Lung (tissue), 12 donors: Measurements from ENCODE around the gene ZNF41. TPM values are rescaled to one million over a fixed set of nuclear protein-coding genes. Genes with fewer than 3 reads are reported as not detected.

Experiments used
- ATAC-seq: fragments of 200-7000 bp; cut with Tn5 transposase; one replicate; pipeline ENCODE4 v1.9.1; 2020; ENCODE audit warnings: moderate number of reproducible peaks; ENCODE audit not compliant: insufficient read depth, low FRiP score
- DNase-seq, 3 donors: peaks; one replicate each; pipeline ENCODE4 v3.0.0-alpha.2; 2013 to 2017
- H3K27ac ChIP-seq, 2 donors: one replicate each; pipeline ENCODE4 v1.5.1; 2013; ENCODE audit warnings: mild to moderate bottlenecking in 2 of 2, moderate library complexity in 2 of 2, control low read depth in 1 of 2, inconsistent platforms in 1 of 2, low read depth in 1 of 2, low read length in 1 of 2
- H3K27me3 ChIP-seq, 3 donors: one replicate each; pipeline ENCODE4 v1.5.1; 2013; ENCODE audit warnings: low read length in 2 of 3; ENCODE audit not compliant: control insufficient read depth in 3 of 3, insufficient read depth in 3 of 3
- H3K36me3 ChIP-seq, 4 donors: one replicate each; pipeline ENCODE4 v1.5.1; 2013; ENCODE audit warnings: low read length in 4 of 4, mild to moderate bottlenecking in 1 of 4, moderate library complexity in 1 of 4; ENCODE audit not compliant: control insufficient read depth in 4 of 4, insufficient read depth in 4 of 4
- H3K4me1 ChIP-seq, 5 donors: one replicate each; pipeline ENCODE4 v1.5.1; 2013; ENCODE audit warnings: low read length in 5 of 5, mild to moderate bottlenecking in 2 of 5, moderate library complexity in 1 of 5; ENCODE audit not compliant: control insufficient read depth in 5 of 5, insufficient read depth in 5 of 5
- H3K4me3 ChIP-seq: one replicate; pipeline ENCODE4 v1.5.1; 2013; ENCODE audit warnings: mild to moderate bottlenecking, control low read depth, moderate library complexity
- H3K9ac ChIP-seq, 2 donors: one replicate each; pipeline ENCODE4 v1.5.1; 2013; ENCODE audit warnings: low read length in 2 of 2, control low read depth in 1 of 2; ENCODE audit not compliant: insufficient read depth in 1 of 2
- H3K9me3 ChIP-seq, 4 donors: one replicate each; pipeline ENCODE4 v1.5.1; 2013; ENCODE audit warnings: low read length in 3 of 4, mild to moderate bottlenecking in 1 of 4, moderate library complexity in 1 of 4; ENCODE audit not compliant: control insufficient read depth in 4 of 4, insufficient read depth in 3 of 4
- CTCF ChIP-seq: IDR thresholded peaks from 2 replicates; pipeline ENCODE4 v1.5.1; 2012; ENCODE audit warnings: mild to moderate bottlenecking; ENCODE audit errors: control extremely low read depth, extremely low read depth
- WGBS, 2 donors: extraction: QIAGEN DNeasy Blood & Tissue Kit; methylation state at CpG; one replicate each; pipeline ENCODE4 v1.1.7; 2013; 5-methylcytosine and 5-hydroxymethylcytosine counted together
- polyA plus RNA-seq, 2 donors: library from polyadenylated mRNA; stranded (reverse); fragments of 200-250 nt; gene quantifications; one replicate each; pipeline ENCODE4 v1.2.1, GENCODE V29; 2013
- total RNA-seq, 2 donors: library from RNA; depleted of rRNA in 1 of 2; stranded (reverse); fragments of >200 nt in 1 of 2; gene quantifications; one replicate each; pipeline ENCODE4 v1.2.1, GENCODE V29; 2014 to 2021
- donor health status: control.
- donor health status: control.
- donor health status: Bipolar disorder and iron deficiency.
- donor health status: healthy.
- donor health status: DM: yes; HTN: yes; CAD: no.

ZNF41 gene
- total and polyA plus RNA-seq, 4 donors: 2.0 to 12.0 (median 6.9) TPM

- DNase-seq (peak in 2 of 3 donors; percentile 4 to 14), ATAC-seq (no peak)
- H3K4me3 ChIP-seq: no peak overlapping the region
- H3K27ac ChIP-seq: no peak overlapping the region
- H3K36me3 ChIP-seq: no peaks in the 10 kb centered on the region
- WGBS, 2 donors: 61 to 77% methylated on average over 2 of the region's 2 CpGs
- H3K27me3 ChIP-seq: no peaks in the 10 kb centered on the region
- H3K4me1 ChIP-seq: peaks cover 0 to 5% (median 2%) of the 10 kb centered on the region in 5 donors
- no peak for TF ChIP-seq CTCF
- H3K9ac ChIP-seq: no peak overlapping the region
- H3K9me3 ChIP-seq: peaks cover 0 to 2% (median 0%) of the 10 kb centered on the region in 4 donors
Measured at GRCh38 chrX:47484885-47485284, 1.9 kb upstream of the ZNF41 start.

DNA sequence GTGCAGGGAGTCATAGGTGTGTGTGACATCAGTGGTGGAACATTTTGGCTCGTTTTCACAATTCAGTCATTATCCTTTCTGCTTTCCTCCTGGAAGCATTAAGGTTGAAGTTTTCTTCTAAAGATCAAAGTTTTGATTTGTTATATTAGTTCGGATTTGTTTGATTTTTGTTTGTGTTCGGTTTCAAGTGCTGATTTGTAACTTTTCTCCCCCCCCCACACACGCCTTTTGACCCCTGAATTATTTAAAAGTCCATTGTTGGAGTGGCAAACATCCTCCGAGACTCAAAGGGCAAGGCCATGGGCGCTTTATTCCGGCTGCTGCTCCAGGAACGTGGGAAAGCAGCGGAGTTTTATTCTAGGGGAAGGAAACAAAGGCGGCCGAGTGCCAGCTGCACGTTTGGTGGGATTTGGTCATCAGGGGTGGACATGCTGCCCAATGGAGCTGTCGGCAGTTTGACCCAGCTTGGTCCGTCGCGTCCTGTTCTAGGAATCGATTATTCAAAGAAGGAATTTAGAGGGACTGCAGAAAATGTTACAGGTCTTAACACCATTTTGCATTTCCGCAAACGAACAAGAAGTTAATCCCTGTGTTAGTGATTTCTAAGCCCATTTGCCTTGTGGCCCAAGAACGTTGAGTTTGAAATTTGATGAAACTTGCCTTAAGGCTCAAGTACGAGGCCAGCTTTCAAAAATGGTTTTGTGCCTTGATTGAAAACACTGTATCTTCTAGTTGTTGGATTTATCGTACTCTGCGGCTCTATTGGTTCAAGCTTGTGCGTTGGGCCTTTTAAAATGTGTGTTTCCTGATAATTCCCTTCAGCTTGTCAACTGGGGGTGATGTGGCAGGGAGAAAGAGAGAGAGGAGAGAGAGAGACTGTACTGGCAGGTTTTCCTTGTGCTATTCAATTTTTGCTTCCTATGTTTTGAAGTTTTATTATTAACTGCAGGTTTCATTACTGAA is 565 bp upstream of the ZNF41 start:
- no peak for TF ChIP-seq CTCF
- ATAC-seq (no peak), DNase-seq (peak; percentile 71 to 84 (median 75))
- Histone ChIP-seq H3K36me3 (no peaks in the 10 kb centered on the region), H3K4me3 (peak overlapping the region; percentile 58), H3K4me1 (peaks cover 0 to 5% (median 2%) of the 10 kb centered on the region in 5 donors), H3K27ac (peak overlapping the region; percentile 92 to 98), H3K9ac (peak overlapping the region; percentile 66 to 92), H3K27me3 (no peaks in the 10 kb centered on the region), H3K9me3 (peaks cover 0 to 2% (median 0%) of the 10 kb centered on the region in 4 donors)
- WGBS, 2 donors: 2 to 33% methylated on average over 24 of the region's 24 CpGs

DNA sequence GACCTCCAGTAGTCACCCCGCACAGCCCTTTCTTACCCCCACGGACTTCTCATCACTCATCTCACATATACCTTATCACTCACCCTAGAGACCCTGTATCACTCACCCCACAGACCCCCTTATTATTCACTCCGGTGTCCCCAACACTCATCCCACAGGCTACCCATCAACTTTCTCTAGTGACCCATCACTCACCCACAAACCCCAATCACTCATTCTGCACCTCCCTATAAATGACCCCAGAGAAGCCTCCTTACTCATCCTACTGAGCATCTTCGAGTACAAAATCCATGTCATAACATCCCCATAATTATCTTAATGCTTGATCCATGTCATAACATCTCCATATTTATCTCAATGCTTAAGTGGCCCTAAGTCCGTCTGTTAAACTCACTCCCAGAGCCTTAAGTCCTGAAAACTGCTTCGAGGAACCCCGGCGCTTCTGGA is 934 bp downstream of the ZNF41 start:
- ATAC-seq (no peak), DNase-seq (no peak)
- no peak for TF ChIP-seq CTCF
- peak overlapping the region; percentile 26 for H3K4me3 ChIP-seq
- no peaks in the 10 kb centered on the region for H3K27me3 ChIP-seq
- H3K27ac ChIP-seq: peak overlapping the region; percentile 92 to 98
- H3K9me3 ChIP-seq: peaks cover 0 to 2% (median 0%) of the 10 kb centered on the region in 4 donors
- no peaks in the 10 kb centered on the region for H3K36me3 ChIP-seq
- 5 to 36% methylated on average over 8 of the region's 8 CpGs for WGBS, 2 donors
- peak overlapping the region; percentile 45 to 68 for H3K9ac ChIP-seq
- H3K4me1 ChIP-seq: peaks cover 0 to 5% (median 2%) of the 10 kb centered on the region in 5 donors
